DOHH2 (cell line): ENCODE results near the gene CEACAM3.
"Not testable (repeated sequence)": the region's sequence is repeated elsewhere in the genome, so short reads cannot be mapped to it uniquely, and the experiment has no call there.

Experiments
- EZH2phosphoT487 ChIP-seq: fragments of 200-600 bp; sonication (generic); IDR thresholded peaks from 2 replicates; pipeline ENCODE4 v1.6.1; 2017; ENCODE audit warnings: borderline replicate concordance, mild to moderate bottlenecking, antibody characterized with exemption, low read length, moderate library complexity, mixed read lengths
- TF ChIP-seq, protein P1 (sequence below): fragments of 200-600 bp; sonication (generic); IDR thresholded peaks from one replicate; pipeline ENCODE4 v1.5.1; 2014; ENCODE audit warnings: antibody characterized with exemption, mild to moderate bottlenecking, low read depth, low read length; ENCODE audit not compliant: poor library complexity, severe bottlenecking

DNA sequence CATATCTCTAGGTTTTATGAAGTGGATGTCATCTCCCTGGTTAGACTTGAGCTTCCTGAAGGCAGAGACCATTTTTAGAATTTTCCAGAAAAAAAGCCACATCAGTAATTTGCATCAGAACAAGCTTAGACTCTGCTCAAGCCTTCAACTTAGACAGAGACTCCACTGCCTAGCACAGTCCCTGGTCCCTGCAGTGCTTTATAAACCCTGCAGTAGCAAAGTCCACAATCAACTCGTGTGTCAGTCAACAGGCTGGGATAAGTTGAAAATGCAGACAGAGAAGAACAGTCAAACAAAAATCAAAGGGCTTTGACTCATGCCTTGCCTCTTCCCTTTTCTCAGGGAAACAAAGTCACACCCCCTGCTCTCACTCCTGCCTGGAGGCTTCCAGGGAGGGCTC, 7.9 kb upstream of the CEACAM3 start:
- TF ChIP-seq, protein P1, sequence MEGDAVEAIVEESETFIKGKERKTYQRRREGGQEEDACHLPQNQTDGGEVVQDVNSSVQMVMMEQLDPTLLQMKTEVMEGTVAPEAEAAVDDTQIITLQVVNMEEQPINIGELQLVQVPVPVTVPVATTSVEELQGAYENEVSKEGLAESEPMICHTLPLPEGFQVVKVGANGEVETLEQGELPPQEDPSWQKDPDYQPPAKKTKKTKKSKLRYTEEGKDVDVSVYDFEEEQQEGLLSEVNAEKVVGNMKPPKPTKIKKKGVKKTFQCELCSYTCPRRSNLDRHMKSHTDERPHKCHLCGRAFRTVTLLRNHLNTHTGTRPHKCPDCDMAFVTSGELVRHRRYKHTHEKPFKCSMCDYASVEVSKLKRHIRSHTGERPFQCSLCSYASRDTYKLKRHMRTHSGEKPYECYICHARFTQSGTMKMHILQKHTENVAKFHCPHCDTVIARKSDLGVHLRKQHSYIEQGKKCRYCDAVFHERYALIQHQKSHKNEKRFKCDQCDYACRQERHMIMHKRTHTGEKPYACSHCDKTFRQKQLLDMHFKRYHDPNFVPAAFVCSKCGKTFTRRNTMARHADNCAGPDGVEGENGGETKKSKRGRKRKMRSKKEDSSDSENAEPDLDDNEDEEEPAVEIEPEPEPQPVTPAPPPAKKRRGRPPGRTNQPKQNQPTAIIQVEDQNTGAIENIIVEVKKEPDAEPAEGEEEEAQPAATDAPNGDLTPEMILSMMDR = not testable (repeated sequence)
- TF ChIP-seq EZH2phosphoT487 = not testable (repeated sequence)
